Right renal pelvis (tissue), 4 donors: ENCODE results near the gene PPP6R2. TPM values are rescaled to one million over a fixed set of nuclear protein-coding genes. Genes with fewer than 3 reads are reported as not detected.

Experiments used
- DNase-seq, 4 donors: peaks; one replicate each; pipeline ENCODE4 v3.0.0-alpha.2; 2013; ENCODE audit warnings: low read depth in 4 of 4, low spot score in 3 of 4, missing footprints in 1 of 4
- polyA plus RNA-seq, 4 donors: library from polyadenylated mRNA; unstranded; fragments of 120-200 nt; gene quantifications; one replicate each; pipeline ENCODE4 v1.2.1, GENCODE V29; 2013; ENCODE audit not compliant: insufficient read length in 4 of 4

PPP6R2 gene
- 10 to 100 TPM; 35.9 to 46.0 (median 40.3) TPM for polyA plus RNA-seq

- DNase-seq, result peak in 1 of 4 donors; percentile 45
Observed at GRCh38 chr22:50342651-50343540, at the start of gene PPP6R2. TSS of gene PPP6R2 (plus strand) at chr22:50343327. CDS start at chr22:50393909, 50,582 bp downstream.

GRCh38 chr22:50293441-50294318 lies 49.4 kb upstream of the PPP6R2 start:
- DNase-seq, result peak in 1 of 4 donors; percentile 70

GRCh38 chr22:50294319-50294656 lies 48.8 kb upstream of the PPP6R2 start:
- DNase-seq, result no peak

GRCh38 chr22:50296658-50297490 lies 46.3 kb upstream of the PPP6R2 start:
- no peak for DNase-seq

- no peak for DNase-seq
Observed at GRCh38 chr22:50297510-50298265, 45.4 kb upstream of the PPP6R2 start.

- DNase-seq, result no peak
Observed at GRCh38 chr22:50298266-50298637, 44.9 kb upstream of the PPP6R2 start.

- DNase-seq, result no peak
Observed at GRCh38 chr22:50298937-50299784, 44.0 kb upstream of the PPP6R2 start.

- DNase-seq, result no peak
Observed at GRCh38 chr22:50299785-50300619, 43.1 kb upstream of the PPP6R2 start.

GRCh38 chr22:50300620-50301257 lies 42.4 kb upstream of the PPP6R2 start:
- no peak for DNase-seq

- DNase-seq, result no peak
Observed at GRCh38 chr22:50301581-50301991, 41.5 kb upstream of the PPP6R2 start.

GRCh38 chr22:50302041-50302541 lies 41.0 kb upstream of the PPP6R2 start:
- no peak for DNase-seq

- DNase-seq, result no peak
Observed at GRCh38 chr22:50302564-50302963, 40.6 kb upstream of the PPP6R2 start.

- no peak for DNase-seq
Observed at GRCh38 chr22:50303515-50303847, 39.6 kb upstream of the PPP6R2 start.

GRCh38 chr22:50303848-50304527 lies 39.1 kb upstream of the PPP6R2 start:
- DNase-seq, result no peak

- no peak for DNase-seq
Observed at GRCh38 chr22:50304528-50305392, 38.4 kb upstream of the PPP6R2 start.

- DNase-seq, result no peak
Observed at GRCh38 chr22:50305393-50305922, 37.7 kb upstream of the PPP6R2 start.
